GM13977 (cell line): ENCODE measurements around the gene NACC1.
"Not testable (repeated sequence)": the region's sequence is repeated elsewhere in the genome, so short reads cannot be mapped to it uniquely, and the experiment has no call there.

Source experiments
- DNase-seq: peaks from one replicate; pipeline ENCODE4 v3.0.0; 2012; ENCODE audit warnings: low spot score
- CTCF ChIP-seq: IDR thresholded peaks from 2 replicates; pipeline ENCODE4 v1.5.1; 2012; ENCODE audit warnings: mild to moderate bottlenecking, control low read depth; ENCODE audit not compliant: insufficient read depth; ENCODE audit errors: extremely low read depth, missing control alignments
- in situ Hi-C: fragments of 300-500 bp; cut with MboI; formaldehyde crosslinking; loops from one replicate; pipeline ENCODE4 v1.12.0; 2022; ENCODE audit warnings: low sequenced_read_pairs, low pct_unique_long_range_greater_than_20kb, mixed read lengths, inconsistent platforms; ENCODE audit not compliant: unreplicated experiment

The NACC1 gene

GRCh38 chr19:13176345-13176744 is 58.3 kb downstream of the NACC1 start:
- no peak for TF ChIP-seq CTCF
- no peak for DNase-seq
- in situ Hi-C loops = no loop called here

- in situ Hi-C loops, DNase-seq: not testable (repeated sequence)
Measured at GRCh38 chr19:13177584-13177983, 59.5 kb downstream of the NACC1 start.

- DNase-seq, in situ Hi-C loops: not testable (repeated sequence)
Measured at GRCh38 chr19:13178291-13178690, 60.2 kb downstream of the NACC1 start.

GRCh38 chr19:13181747-13182388 is 63.8 kb downstream of the NACC1 start:
- peak; percentile 61 for DNase-seq
- in situ Hi-C loops = no loop called here
- TF ChIP-seq CTCF = no peak

GRCh38 chr19:13184926-13185325 is 66.9 kb downstream of the NACC1 start:
- in situ Hi-C loops, DNase-seq: not testable (repeated sequence)

GRCh38 chr19:13185763-13186657 is 67.9 kb downstream of the NACC1 start:
- DNase-seq = not testable (repeated sequence)

GRCh38 chr19:13186688-13187087 is 68.6 kb downstream of the NACC1 start:
- DNase-seq, in situ Hi-C loops: not testable (repeated sequence)

More at GRCh38 chr19:13185763-13186657, 67.9 kb downstream of the NACC1 start:
- in situ Hi-C loops = not testable (repeated sequence)

GRCh38 chr19:13187419-13187818 is 69.4 kb downstream of the NACC1 start:
- in situ Hi-C loops = no loop called here
- TF ChIP-seq CTCF = no peak
- no peak for DNase-seq

GRCh38 chr19:13189600-13189999 is 71.5 kb downstream of the NACC1 start:
- TF ChIP-seq CTCF = no peak
- DNase-seq = no peak
- in situ Hi-C loops = no loop called here
